Measurements from ENCODE around the gene CPNE5.

Gene CPNE5

DNA sequence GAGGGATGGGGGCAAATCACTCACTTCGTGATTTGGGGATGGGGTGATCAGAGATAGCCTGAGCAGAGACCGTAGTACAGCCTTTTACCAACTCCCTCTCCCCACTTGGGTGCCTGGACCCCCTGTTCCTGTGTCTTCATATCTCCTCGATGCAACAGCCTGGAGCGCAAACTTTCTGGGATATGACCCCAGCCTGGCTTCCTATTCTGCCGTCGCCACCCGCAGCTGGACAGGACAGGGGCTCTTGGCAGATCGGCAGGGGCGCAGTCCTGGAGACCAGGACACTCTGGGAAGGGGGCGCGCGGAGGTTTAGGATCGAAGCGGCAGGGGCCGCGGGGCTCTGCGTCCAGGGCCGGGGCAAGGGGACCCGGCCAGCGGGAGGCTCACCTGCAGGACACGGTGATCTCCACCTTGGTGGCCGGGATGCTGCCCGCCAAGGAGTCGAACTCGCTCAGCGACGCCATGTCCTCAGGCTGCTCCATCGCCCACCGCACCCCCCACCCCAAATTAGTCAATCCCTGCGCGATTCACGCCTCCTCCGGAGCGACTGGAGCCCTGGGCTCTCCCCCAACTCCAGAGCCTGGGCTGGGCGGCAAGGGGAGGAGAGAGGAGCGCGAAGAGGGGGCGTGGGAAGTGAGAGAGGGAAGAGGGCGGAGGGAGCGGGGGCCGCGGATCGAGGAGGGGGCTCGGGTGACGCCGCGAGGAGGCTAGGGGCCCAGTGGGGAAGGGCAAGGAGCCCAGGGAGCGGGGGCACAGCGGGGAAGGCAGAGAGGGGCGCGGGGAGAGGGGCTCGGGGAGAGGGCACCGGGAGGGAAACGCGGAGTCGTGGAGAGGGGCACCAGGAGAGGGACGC, at the start of gene CPNE5:
Gene CPNE5 (minus strand): TSS at position 549 of the 853 bp plus-strand sequence. CDS start 67 bp downstream, at position 482.
- DNase-seq (ENCODE audit: extremely low spot score, insufficient read length, low read depth) (no peak), FAIRE-seq (no peak)

- FAIRE-seq (no peak), DNase-seq (ENCODE audit: extremely low spot score, insufficient read length, low read depth) (no peak)
Observed at GRCh38 chr6:36888115-36888643, 48.9 kb upstream of the CPNE5 start.

GRCh38 chr6:36886950-36887618, 47.8 kb upstream of the CPNE5 start:
- no peak for DNase-seq (ENCODE audit: extremely low spot score, insufficient read length, low read depth)
- no peak for FAIRE-seq

GRCh38 chr6:36885461-36886401, 46.5 kb upstream of the CPNE5 start, which contains the start of gene C6orf89:
Gene C6orf89, plus strand, starts transcription at chr6:36885952. Its CDS starts 13,493 bp downstream, at chr6:36899445.
- FAIRE-seq (peak; percentile 99), DNase-seq (ENCODE audit: extremely low spot score, insufficient read length, low read depth) (peak; percentile 83)

- DNase-seq (ENCODE audit: extremely low spot score, insufficient read length, low read depth) (no peak), FAIRE-seq (no peak)
Observed at GRCh38 chr6:36884610-36885009, 45.4 kb upstream of the CPNE5 start.

GRCh38 chr6:36875250-36875633, 36.0 kb upstream of the CPNE5 start:
- FAIRE-seq (no peak), DNase-seq (ENCODE audit: extremely low spot score, insufficient read length, low read depth) (no peak)

- FAIRE-seq (peak; percentile 96), DNase-seq (ENCODE audit: extremely low spot score, insufficient read length, low read depth) (peak; percentile 77)
Observed at GRCh38 chr6:36874443-36875249, 35.4 kb upstream of the CPNE5 start, which contains the start of gene PPIL1. Gene PPIL1, minus strand, starts transcription at chr6:36874803. Its CDS starts 31 bp downstream, at chr6:36874772.

DNA sequence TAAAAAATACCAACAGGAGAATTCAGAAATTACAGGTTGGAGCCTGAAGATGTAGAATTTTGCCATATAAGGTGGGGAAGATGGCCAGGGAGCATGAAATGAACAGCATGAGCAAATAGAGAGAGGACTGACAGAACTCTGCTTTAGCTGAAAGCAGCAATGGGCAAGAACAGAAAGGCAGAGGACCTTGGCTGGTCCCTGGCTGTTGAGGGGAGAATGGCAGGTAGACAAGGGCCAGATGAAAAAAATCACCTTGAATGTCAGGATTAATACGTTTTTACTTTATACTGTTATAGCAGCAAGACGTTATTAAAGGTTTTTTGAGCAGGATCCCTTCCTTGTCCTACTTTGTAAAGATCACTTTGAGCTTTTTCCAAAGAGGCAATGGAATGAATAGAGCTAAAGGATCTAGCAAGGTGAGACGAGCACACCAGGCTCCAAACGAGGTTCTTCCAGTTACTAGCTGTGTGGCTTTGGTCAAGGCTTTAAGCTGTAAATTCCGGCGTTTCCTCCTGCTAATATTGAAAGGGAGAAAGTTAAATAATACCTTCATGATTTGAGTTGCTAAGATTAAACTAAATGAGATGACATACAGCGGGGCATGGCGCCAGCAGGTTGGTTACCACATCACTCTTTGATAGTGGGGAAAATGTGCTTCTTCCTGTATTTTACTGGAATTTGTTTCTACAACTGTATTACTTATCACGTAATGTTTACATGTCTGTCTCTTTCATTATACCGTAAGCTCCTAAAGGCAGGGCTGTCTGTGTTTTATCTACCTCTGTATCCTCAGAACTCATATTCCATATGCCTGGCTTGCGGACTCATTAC, 34.6 kb upstream of the CPNE5 start:
- DNase-seq (ENCODE audit: extremely low spot score, insufficient read length, low read depth) (no peak), FAIRE-seq (peak; percentile 59)

GRCh38 chr6:36873115-36873514, 33.9 kb upstream of the CPNE5 start:
- FAIRE-seq (no peak), DNase-seq (ENCODE audit: extremely low spot score, insufficient read length, low read depth) (no peak)

DNA sequence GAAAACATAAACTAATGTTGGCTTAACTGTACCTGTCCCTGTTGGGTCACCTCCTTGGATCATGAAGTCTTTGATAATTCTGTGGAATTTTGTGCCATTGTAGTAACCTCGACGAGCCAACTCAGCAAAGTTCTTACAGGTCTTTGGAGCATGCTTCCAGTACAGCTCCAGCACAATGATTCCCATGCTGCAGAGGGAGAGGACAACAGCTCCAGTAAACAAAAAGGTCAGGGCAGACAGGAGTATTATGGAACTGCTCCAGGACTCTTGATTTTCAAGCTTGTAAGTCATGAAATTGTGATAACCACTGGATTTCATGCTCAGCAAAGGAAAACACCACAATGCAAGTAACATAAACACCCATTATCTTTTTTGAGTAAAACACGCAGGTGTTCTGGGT, 32.4 kb upstream of the CPNE5 start:
- DNase-seq (ENCODE audit: extremely low spot score, insufficient read length, low read depth) (no peak), FAIRE-seq (no peak)

GRCh38 chr6:36867471-36868224, 28.4 kb upstream of the CPNE5 start:
- DNase-seq (ENCODE audit: extremely low spot score, insufficient read length, low read depth) (no peak), FAIRE-seq (no peak)

DNA sequence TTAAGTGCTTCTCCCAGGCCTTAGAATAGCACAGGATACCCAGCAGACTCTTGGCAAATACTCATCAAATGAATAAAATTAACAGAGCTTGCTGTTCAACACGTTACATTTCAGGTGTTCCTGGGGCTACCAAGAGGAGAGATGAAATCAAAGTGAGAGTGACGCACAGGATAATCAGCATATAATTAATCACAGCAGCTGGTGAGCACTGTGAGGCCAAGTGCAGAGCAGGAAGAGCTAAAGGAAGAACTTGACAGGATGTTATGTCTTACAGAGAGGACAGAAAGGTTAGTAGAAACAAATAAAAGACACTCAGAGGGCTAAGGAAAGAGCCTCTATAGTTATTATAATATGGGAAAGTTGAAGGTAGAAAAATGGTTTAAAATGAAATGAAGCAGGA, 26.6 kb upstream of the CPNE5 start:
- DNase-seq (ENCODE audit: extremely low spot score, insufficient read length, low read depth) = no peak
- no peak for FAIRE-seq

GRCh38 chr6:36863670-36864540, 24.7 kb upstream of the CPNE5 start:
- DNase-seq (ENCODE audit: extremely low spot score, insufficient read length, low read depth) (no peak), FAIRE-seq (no peak)

DNA sequence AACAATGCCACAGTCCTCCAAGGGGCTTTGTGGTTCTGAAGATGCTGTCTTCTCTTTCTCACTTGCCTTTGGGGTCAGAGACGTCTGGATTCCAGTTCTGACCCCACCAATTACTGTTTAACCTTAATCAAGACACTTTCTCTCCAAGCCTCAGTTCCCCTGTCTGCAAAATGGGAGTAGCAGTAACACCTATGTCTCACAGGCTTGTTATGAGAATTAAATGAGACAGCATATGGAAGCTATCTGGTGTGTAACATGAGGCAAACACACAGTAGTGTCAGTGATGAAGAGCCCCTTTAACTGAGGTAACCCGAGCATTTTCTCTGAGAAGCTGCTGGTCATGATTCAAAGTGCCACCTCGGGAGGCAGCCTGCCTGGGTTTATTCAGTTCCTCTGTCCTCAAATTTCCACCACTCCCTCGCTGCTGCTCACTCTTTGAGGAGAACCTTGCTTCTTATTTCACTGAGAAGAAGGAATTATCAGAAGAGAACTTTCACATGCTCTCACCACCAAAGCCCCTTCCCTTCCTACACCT, 23.7 kb upstream of the CPNE5 start:
- FAIRE-seq (no peak), DNase-seq (ENCODE audit: extremely low spot score, insufficient read length, low read depth) (no peak)

- DNase-seq (ENCODE audit: extremely low spot score, insufficient read length, low read depth) (no peak), FAIRE-seq (no peak)
Observed at GRCh38 chr6:36862164-36862847, 23.1 kb upstream of the CPNE5 start.

DNA sequence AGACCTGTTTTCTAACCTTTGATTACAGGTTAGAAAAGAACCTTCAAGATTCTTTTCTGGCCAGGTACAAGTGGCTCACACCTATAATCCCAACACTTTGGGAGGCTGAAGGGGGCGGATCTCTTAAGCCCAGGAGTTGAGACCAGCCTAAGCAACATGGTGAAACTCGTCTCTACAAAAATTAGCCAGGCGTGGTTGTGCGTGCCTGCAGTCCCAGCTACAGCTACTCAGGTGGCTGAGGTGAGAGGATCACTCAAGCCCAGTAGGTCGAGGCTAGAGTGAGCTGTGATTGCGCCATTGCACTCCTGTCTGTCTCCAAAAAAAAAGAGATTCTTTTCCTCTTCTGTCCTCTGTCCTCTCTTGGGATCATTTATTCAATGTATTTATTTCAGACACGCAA, 20.9 kb upstream of the CPNE5 start:
- DNase-seq (ENCODE audit: extremely low spot score, insufficient read length, low read depth) (no peak), FAIRE-seq (no peak)

All from GM18507 (cell line).